GM12878 (cell line): Measurements from ENCODE around the gene ATP10D. TPM values are rescaled to one million over a fixed set of nuclear protein-coding genes. Genes with fewer than 3 reads are reported as not detected.

Experiments
- ATAC-seq: fragments of 200-7000 bp; cut with Tn5 transposase; 3 replicates; pipeline ENCODE4 v1.9.1; 2020; ENCODE audit warnings: mild to moderate bottlenecking, moderate library complexity
- BruUV-seq: library from RNA; stranded (reverse); fragments of 400-500 nt; replicated peaks from 2 replicates; lab custom pipeline; 2021; lab: Mats Ljungman, UMichigan
- CTCF ChIA-PET: fragments of 300-600 bp; sonication (Branson Sonifier 250); formaldehyde crosslinking; extraction: SDS; loops from one replicate; lab custom pipeline; 2021; ENCODE audit warnings: inconsistent platforms; lab: Yijun Ruan, JAX
- POLR2A ChIA-PET: fragments of 350-600 bp; formaldehyde crosslinking; extraction: SDS; loops from one replicate; lab custom pipeline; 2021; ENCODE audit warnings: inconsistent platforms; lab: Charles Lee
- RAD21 ChIA-PET: fragments of 300-600 bp; sonication (Branson Sonifier 250); formaldehyde crosslinking; loops from one replicate; lab custom pipeline; 2023; ENCODE audit warnings: antibody characterized with exemption; ENCODE audit not compliant: unreplicated experiment; lab: Charles Lee
- SMC1A ChIA-PET: fragments of 300-600 bp; sonication (Branson Sonifier 250); formaldehyde crosslinking; loops from one replicate; lab custom pipeline; 2023; ENCODE audit not compliant: unreplicated experiment, uncharacterized antibody; lab: Charles Lee
- DNase-seq: peaks from one replicate; pipeline ENCODE4 v3.0.0-alpha.2; 2011; ENCODE audit warnings: low read depth, low spot score
- FAIRE-seq: peaks from 3 replicates; lab custom pipeline; 2011; peaks lifted over from hg19 to GRCh38; lab: Jason Lieb, UNC
- H2AFZ ChIP-seq: 2 replicates; pipeline ENCODE4 v1.6.0; 2011; ENCODE audit warnings: low read depth, low read length, control low read depth; ENCODE audit not compliant: control insufficient read depth
- H3K27ac ChIP-seq: 2 replicates; pipeline ENCODE4 v1.5.1; 2011; ENCODE audit warnings: control low read depth; ENCODE audit not compliant: control insufficient read depth, insufficient read depth
- H3K27me3 ChIP-seq, 2 experiments: replicated peaks in 1 of 2; 2 replicates each; pipeline versions ENCODE4 v1.6.0 to v1.6.1; 2011; ENCODE audit warnings: low read length in 1 of 2; ENCODE audit not compliant: control insufficient read depth in 2 of 2, insufficient read depth in 2 of 2
- H3K36me3 ChIP-seq, 2 experiments: 2 replicates each; pipeline ENCODE4 v1.5.1; 2011; ENCODE audit warnings: low read length in 1 of 2; ENCODE audit not compliant: control insufficient read depth in 2 of 2, insufficient read depth in 2 of 2
- H3K4me1 ChIP-seq: 2 replicates; pipeline ENCODE4 v1.6.1; 2011; ENCODE audit warnings: mild to moderate bottlenecking, low read length, moderate library complexity, mixed read lengths; ENCODE audit not compliant: control insufficient read depth, insufficient read depth
- H3K4me2 ChIP-seq: 2 replicates; pipeline ENCODE4 v1.6.0; 2011; ENCODE audit warnings: control low read depth; ENCODE audit not compliant: control insufficient read depth, insufficient read depth
- H3K4me3 ChIP-seq: fragments of 200-600 bp; sonication (generic); 2 replicates; pipeline ENCODE4 v1.5.1; 2016
- H3K79me2 ChIP-seq: 2 replicates; pipeline ENCODE4 v1.6.0; 2011; ENCODE audit warnings: low read length; ENCODE audit not compliant: control insufficient read depth, insufficient read depth
- H3K9ac ChIP-seq: 2 replicates; pipeline ENCODE4 v1.8.0; 2011; ENCODE audit warnings: low read length, control low read depth, mixed read lengths; ENCODE audit not compliant: control insufficient read depth, insufficient read depth
- H3K9me3 ChIP-seq: replicated peaks from 3 replicates; pipeline ENCODE4 v1.5.1; 2011; ENCODE audit warnings: mild to moderate bottlenecking, low read length; ENCODE audit not compliant: control insufficient read depth, insufficient read depth
- H4K20me1 ChIP-seq: 2 replicates; pipeline ENCODE4 v1.6.0; 2011; ENCODE audit not compliant: control insufficient read depth, insufficient read depth
- CUX1 ChIP-seq: IDR thresholded peaks from 2 replicates; pipeline ENCODE4 v1.6.1; 2012; ENCODE audit warnings: improper control_type of control experiment, low read depth, low read length; ENCODE audit not compliant: insufficient replicate concordance
- DPF2 ChIP-seq: fragments of 450-650 bp; IDR thresholded peaks from 2 replicates; pipeline ENCODE4 v1.6.1; 2017; ENCODE audit warnings: mild to moderate bottlenecking
- E2F8 ChIP-seq: fragments of 450-650 bp; IDR thresholded peaks from 2 replicates; pipeline ENCODE4 v1.6.1; 2018; ENCODE audit warnings: mild to moderate bottlenecking, low read depth, moderate library complexity; ENCODE audit not compliant: partially characterized antibody
- ETV6 ChIP-seq, 2 experiments: fragments of 450-650 bp in 1 of 2; IDR thresholded peaks in 1 of 2; conservative IDR thresholded peaks in 1 of 2; 2 replicates each; pipeline ENCODE4 v1.6.1; 2014; ENCODE audit warnings: antibody characterized with exemption in 1 of 2, borderline replicate concordance in 1 of 2, low read depth in 1 of 2, mild to moderate bottlenecking in 1 of 2, moderate library complexity in 1 of 2
- IKZF1 ChIP-seq: fragments of 450-650 bp; conservative IDR thresholded peaks from 2 replicates; pipeline ENCODE4 v1.6.1; 2017; ENCODE audit warnings: antibody characterized with exemption, mild to moderate bottlenecking
- IKZF2 ChIP-seq, 2 experiments: fragments of 450-650 bp; IDR thresholded peaks; 2 replicates each; pipeline ENCODE4 v1.6.1; 2017; ENCODE audit warnings: mild to moderate bottlenecking in 2 of 2, moderate library complexity in 2 of 2
- IRF3 ChIP-seq: fragments of 450-650 bp; IDR thresholded peaks from 2 replicates; pipeline ENCODE4 v1.6.1; 2014; ENCODE audit warnings: mild to moderate bottlenecking
- JUNB ChIP-seq: IDR thresholded peaks from 2 replicates; pipeline ENCODE4 v1.6.1; 2016; ENCODE audit warnings: antibody characterized with exemption, mild to moderate bottlenecking
- JUND ChIP-seq: IDR thresholded peaks from 2 replicates; pipeline ENCODE4 v1.6.1; 2012; ENCODE audit warnings: low read depth, mild to moderate bottlenecking, low read length, improper control_type of control experiment, moderate library complexity
- MTA2 ChIP-seq: fragments of 450-650 bp; IDR thresholded peaks from 2 replicates; pipeline ENCODE4 v1.6.1; 2016; ENCODE audit warnings: low read depth, mild to moderate bottlenecking, moderate library complexity
- NFIC ChIP-seq: IDR thresholded peaks from 2 replicates; pipeline ENCODE4 v1.6.1; 2012; ENCODE audit warnings: low read depth, mild to moderate bottlenecking, inconsistent platforms, low read length, moderate library complexity
- RUNX3 ChIP-seq: IDR thresholded peaks from 2 replicates; pipeline ENCODE4 v1.6.1; 2012; ENCODE audit warnings: low read length, inconsistent platforms
- SREBF2 ChIP-seq: IDR thresholded peaks from 2 replicates; pipeline ENCODE4 v1.6.1; 2012; ENCODE audit warnings: mild to moderate bottlenecking, low read length
- WGBS: methylation state at CpG from one replicate; pipeline ENCODE4 v1.1.6; 2016; ENCODE audit warnings: low lambda C conversion rate; ENCODE audit not compliant: insufficient replicate concordance, insufficient coverage; ENCODE audit errors: missing lambda C conversion rate; 5-methylcytosine and 5-hydroxymethylcytosine counted together
- in situ Hi-C: fragments of 300-500 bp; cut with MboI; formaldehyde crosslinking; loops from 9 replicates; pipeline ENCODE4 v1.14.3; 2018; ENCODE audit warnings: mixed read lengths
- intact Hi-C: fragments of 100-400 bp; cut with micrococcal nuclease; formaldehyde crosslinking; loops from one replicate; pipeline ENCODE4 v1.14.2; 2022; ENCODE audit not compliant: unreplicated experiment
- polyA plus RNA-seq, 11 experiments: library from polyadenylated mRNA; depleted of rRNA in 4 of 11; unstranded in 6 of 11; stranded (reverse) in 5 of 11; fragments of >200 nt; fragmentation: Nextera tagmentation in 4 of 11; fragmentation: Illumina TruSeq in 1 of 11; extraction: Ambion mirVana in 4 of 11; extraction: Trizol in 1 of 11; gene quantifications; 1 replicate in 1 of 11; 2 replicates in 10 of 11; pipeline versions ENCODE4 v1.2.1 to v1.2.3, GENCODE V29; 2011 to 2016; ENCODE audit warnings: inconsistent platforms in 2 of 11, missing spikeins in 2 of 11, low read depth in 1 of 11
- total RNA-seq, 4 experiments: library from RNA; depleted of rRNA in 3 of 4; stranded (reverse); fragments of >200 nt in 3 of 4; fragmentation: Illumina TruSeq in 1 of 4; extraction: Trizol in 1 of 4; gene quantifications; 2 replicates each; pipeline versions ENCODE4 v1.2.1 to v1.2.3, GENCODE V29; 2013 to 2021

The ATP10D gene
- total and polyA plus RNA-seq, 10 of the 15 experiments (the other 5 are each of a cell fraction or from before 2014, with no cell fraction given), result 10.2 to 50.3 (median 19.1) TPM

GRCh38 chr4:47533689-47534347 lies 48.7 kb downstream of the ATP10D start:
- ChIA-PET RAD21 (interaction anchor here (1.0 to 4.0 kb wide), 8 partner anchors 14 to 523 kb away, joined by 3 to 25 read pairs (median 4); partner anchors contain the start of gene ATP10D), CTCF (interaction anchor here (0.8 to 4.0 kb wide), 8 partner anchors 11 to 71 kb away, joined by 3 to 23 read pairs (median 5); partner anchors contain the start of genes ATP10D and COMMD8), SMC1A (interaction anchor here (1.3 to 5.2 kb wide), 8 partner anchors 13 to 50 kb away, joined by 3 to 72 read pairs (median 16); partner anchors contain the start of gene ATP10D), POLR2A (no interaction called here)
- intact Hi-C loops, result no loop called here
- in situ Hi-C loops, result no loop called here
- Histone ChIP-seq H3K36me3 (peaks cover 4 to 23% of the 10 kb centered on the region in 2 experiments), H2AFZ (no peak overlapping the region), H3K79me2 (no peaks in the 10 kb centered on the region; the same call in 1 of the 2 replicates), H3K9ac (no peak overlapping the region), H3K27ac (no peak overlapping the region), H3K4me3 (no peak overlapping the region), H3K9me3 (peaks cover 9% of the 10 kb centered on the region), H3K4me1 (peaks cover 13% of the 10 kb centered on the region), H4K20me1 (no peaks in the 10 kb centered on the region), H3K27me3 (no peaks in the 10 kb centered on the region), H3K4me2 (no peak overlapping the region)
- TF ChIP-seq CUX1 (peak; percentile 55), IKZF1 (peak; percentile 53; the same call in 1 of the 2 replicates), NFIC (peak; percentile 27; the same call in 1 of the 2 replicates), IRF3 (no peak), JUNB (peak; percentile 49), IKZF2 (IDR thresholded peaks at IDR 0.05) (peak; percentile 44 to 62; a peak in 3 of 4 replicates), SREBF2 (no peak), DPF2 (0 out of 2 replicates have a peak, but pooled peaks have one; percentile 34), ETV6 (conservative IDR thresholded peaks at IDR 0.05 in 1 of 2, IDR thresholded peaks at IDR 0.05 in 1 of 2; ENCODE audit: borderline replicate concordance in 1 of 2, low read depth in 1 of 2) (peak in 1 of 2 experiments; percentile 36; a peak in 1 of 4 replicates), RUNX3 (peak; percentile 44; the same call in 1 of the 2 replicates), MTA2 (peak; percentile 57), E2F8 (no peak), JUND (no peak)
- ATAC-seq (peak; percentile 40), DNase-seq (no peak), FAIRE-seq (no peak)
- WGBS, result 49% methylated on average over 4 of the region's 4 CpGs
- BruUV-seq, result no TSS peak
